ENCODE results near the gene XAGE3.

DNA sequence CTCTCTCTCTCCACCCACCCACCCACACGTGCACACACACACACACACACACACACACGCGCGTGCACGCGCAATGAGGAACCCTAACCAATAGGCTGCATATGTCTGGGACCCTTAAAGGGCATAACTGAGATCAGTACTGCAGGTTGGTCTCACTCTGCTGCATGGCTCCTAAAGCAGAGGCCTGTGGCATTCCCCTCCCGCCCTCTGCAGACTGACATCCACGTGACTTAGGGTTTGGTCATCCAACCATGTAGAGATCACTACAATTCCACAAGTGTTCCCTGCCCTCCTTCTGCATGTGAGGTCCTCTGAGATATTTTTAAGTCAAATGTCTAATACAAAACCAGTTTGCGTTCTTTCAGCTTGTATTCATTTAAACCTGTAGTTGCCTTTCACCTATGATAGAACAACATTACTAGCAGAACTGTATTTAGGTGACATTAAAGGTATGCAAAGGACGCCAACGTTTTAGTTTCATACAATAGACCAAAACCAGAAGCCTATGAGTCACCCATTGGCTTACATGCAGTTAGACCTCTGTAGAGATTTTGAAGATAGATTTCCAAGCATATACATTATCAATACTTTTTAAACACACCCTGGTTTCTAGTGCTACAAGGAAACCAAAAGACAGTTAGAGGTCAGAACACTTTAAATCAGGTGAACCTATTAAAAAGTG is 46.7 kb downstream of the XAGE3 start:
- TF ChIP-seq, protein P1, sequence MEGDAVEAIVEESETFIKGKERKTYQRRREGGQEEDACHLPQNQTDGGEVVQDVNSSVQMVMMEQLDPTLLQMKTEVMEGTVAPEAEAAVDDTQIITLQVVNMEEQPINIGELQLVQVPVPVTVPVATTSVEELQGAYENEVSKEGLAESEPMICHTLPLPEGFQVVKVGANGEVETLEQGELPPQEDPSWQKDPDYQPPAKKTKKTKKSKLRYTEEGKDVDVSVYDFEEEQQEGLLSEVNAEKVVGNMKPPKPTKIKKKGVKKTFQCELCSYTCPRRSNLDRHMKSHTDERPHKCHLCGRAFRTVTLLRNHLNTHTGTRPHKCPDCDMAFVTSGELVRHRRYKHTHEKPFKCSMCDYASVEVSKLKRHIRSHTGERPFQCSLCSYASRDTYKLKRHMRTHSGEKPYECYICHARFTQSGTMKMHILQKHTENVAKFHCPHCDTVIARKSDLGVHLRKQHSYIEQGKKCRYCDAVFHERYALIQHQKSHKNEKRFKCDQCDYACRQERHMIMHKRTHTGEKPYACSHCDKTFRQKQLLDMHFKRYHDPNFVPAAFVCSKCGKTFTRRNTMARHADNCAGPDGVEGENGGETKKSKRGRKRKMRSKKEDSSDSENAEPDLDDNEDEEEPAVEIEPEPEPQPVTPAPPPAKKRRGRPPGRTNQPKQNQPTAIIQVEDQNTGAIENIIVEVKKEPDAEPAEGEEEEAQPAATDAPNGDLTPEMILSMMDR (conservative IDR thresholded peaks at IDR 0.05; ENCODE audit: low read depth, low read length) = no peak
- TF ChIP-seq EZH2phosphoT487 (IDR thresholded peaks at IDR 0.05; ENCODE audit: borderline replicate concordance, low read length) (no peak), EZH2 (IDR thresholded peaks at IDR 0.05; ENCODE audit: low read length, unreplicated experiment) (no peak)
